ENCODE data around the gene MRRF.

Gene MRRF

DNA sequence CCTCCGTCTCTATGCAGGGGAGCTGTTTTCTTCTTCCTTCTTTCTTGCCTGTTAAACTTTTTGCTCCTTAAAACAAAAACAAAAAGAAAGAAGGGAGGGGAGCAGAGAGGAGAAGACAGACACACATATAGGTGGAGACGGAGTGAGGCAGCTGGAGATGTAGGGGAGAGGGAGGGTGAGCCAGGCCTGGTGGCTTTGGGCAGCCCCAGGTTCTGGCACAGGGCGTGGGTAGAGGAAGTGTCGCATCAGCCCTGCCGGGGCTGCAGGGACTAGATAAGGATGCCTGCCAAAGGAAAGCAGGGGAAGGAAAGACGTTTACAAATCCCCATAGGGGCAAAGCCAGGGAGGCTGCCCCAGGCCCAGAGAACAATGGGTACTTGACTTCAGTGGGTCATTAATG, 67.4 kb downstream of the MRRF start:
- no peak for DNase-seq (ENCODE audit: low read depth in 2 of 2)

DNA sequence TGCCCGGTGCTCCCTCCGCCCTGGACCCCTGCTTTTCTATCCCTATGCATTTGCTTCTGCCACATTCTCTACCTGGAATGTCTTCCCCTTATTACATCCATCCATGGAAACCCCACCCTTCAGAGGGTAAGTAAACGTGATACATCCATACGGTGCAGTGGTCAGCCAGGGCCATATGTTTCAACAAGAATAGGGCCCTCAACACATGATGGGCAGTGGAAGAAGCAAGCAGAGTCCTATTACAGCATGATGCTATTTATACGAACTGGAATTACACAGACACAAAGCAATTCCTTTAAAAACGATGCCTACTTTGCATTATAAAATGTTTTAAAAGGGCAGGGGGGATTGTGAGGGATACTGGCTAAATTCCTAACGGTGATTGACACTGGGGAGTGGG, 68.0 kb downstream of the MRRF start:
- no peak for DNase-seq (ENCODE audit: low read depth in 2 of 2)

DNA sequence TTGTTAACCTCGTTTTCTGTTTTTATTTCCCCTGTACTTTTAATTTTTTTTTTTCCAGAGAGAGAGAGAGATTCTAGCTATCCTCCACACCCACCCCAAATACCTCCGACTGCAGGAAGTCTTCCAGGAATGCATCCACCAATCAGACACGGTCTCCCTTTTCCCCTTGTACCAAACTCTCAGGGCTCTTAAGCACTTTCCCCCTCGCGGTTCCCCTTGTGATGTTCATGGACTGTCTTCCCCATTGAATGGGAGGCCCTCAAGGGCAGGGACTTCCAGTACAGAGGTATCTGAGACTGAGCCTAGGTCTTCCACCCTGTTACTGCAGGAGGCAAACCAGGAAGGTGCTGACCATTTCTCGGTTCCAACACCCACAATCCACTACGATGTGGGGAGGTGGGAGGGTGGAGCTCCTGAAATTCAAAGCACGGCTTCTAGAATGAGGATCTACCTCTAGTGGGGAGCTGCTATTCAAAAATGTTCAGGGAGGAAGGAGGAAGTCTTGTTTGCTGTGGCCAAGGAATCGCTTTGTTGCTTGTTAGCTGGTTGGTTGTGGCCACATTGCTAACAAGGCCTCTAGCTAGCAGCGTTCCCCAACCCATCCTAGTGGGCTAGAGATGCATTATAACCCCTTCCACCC, 68.6 kb downstream of the MRRF start:
- no peak for DNase-seq (ENCODE audit: low read depth in 2 of 2)

DNA sequence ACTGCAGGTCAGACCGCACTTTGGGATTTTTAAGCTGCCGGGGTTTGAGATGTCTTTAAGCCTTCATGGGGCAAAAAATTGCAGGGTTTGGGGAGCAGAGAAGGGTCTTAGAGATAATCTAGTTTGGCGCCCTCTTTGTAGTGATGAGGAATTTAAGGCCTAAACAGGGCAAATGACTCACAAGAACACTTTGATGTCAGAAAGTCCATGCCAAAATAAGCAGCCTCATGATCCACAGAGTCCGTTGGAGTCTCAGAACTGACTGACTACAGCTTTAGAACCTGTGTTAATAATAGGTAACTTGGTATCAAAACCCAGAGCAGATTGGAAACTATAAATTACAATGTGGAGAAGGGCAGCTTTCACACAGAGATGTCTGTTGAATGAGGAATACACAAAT, 70.2 kb downstream of the MRRF start:
- DNase-seq (ENCODE audit: low read depth in 2 of 2) = no peak

DNA sequence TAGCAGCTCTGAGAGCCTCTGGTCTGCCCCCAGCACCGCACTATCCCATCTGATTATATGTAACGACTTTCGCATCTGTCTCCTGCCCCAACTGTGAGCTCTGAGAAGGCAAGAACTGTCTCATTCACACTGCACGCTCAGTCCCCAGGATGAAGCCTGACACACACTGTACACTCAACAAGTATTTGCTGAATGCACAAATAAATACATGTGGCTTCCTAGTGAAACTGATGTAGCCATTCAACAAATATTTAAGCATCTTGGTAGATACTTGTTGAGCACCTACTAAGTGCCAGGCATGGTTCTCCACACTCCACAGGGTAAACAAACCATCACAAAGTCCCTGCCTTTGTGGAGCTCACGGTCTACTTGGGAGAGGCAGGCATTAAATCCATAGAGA, 71.5 kb downstream of the MRRF start:
- no peak for DNase-seq (ENCODE audit: low read depth in 2 of 2)

DNA sequence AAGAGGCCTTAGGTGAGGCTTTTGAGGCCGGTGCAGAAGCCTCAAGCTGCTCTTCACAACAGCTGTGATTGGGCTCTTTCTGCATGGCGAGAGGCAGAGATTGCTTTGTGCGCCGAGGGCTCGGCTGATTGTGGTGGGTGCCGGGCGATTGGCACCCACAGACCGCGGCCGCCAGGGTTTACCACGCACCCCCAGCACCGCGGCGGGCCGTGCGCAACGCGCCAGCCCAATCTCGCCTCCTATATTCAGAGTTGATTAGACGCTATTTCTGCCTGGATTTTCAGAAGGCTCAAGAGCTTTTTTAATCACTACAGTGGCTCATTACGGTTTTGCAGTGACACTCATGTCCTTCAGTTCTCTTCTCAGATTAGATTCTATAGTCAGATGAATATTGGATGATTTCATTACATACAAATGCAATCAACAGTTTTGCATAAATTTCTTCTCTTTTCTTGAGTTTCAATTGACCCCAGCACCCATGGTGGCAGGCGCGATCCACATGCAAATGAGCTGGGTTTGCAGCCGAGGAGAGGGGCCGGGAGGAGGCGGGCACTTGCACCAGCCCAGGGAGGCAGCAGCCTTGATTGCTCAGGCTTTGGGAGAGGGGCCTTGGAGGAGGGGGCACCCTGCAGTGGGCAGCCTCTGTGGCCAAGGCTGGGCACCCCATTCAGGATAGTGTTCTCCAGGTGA, 72.3 kb downstream of the MRRF start:
- no peak for DNase-seq (ENCODE audit: low read depth in 2 of 2)

DNA sequence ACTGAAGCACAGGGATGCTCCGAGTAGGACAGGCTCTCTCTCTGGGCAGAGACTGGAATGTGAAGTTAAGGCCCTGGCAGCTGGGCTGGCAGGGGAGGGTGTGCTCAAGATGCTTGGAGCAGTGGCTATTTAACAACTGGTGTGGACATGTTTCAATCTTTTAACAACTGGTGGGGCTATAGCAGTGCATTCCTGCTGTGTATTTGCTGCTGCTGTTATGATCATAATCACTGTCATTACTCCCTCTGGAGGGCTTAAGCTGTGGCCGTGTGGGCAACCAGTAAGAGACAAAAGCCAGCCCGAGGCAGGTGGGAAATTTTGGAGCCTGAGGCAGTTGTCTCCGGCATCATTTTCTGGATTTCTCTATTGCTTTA, 72.9 kb downstream of the MRRF start:
- no peak for DNase-seq (ENCODE audit: low read depth in 2 of 2)

DNA sequence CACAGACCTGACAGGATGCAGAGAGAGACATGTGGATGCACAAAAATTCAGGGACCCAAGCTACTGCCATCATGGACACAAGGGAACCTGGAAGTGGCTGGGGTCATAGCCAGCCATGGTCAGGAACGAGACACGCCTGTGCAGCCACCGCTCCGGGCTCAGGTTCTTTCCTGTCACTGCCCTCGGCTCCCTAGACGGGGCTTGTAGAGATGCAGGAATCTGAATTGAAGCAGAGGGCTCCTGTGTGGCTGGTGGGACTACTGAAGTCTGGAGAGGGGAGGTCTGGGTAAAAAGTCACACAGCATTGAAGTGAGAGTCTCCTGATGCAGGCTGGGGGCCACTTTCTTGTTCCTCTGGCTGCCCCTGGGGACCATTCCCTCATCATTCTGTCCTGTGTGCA, 73.9 kb downstream of the MRRF start:
- no peak for DNase-seq (ENCODE audit: low read depth in 2 of 2)

DNA sequence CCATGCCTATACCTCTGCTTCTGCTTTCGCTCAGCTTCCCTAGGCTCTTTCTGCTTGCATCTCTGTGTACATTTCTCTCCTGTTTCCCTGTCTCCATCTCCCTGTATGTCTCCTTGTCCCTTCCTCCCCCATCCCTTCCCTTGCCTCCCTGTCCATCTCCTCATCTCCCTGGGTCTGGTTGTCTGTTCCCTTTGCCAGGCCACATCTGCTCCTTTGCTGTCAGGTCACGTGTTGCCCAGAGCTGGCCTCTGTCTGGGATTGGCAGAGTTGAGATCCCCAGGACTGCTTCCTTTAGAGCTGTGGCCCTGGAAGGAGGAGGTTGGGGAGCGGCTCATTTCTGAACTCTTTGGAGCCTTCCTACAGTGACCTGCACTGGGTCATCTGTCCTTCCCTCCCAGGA, 74.3 kb downstream of the MRRF start:
- no peak for DNase-seq (ENCODE audit: low read depth in 2 of 2)

DNA sequence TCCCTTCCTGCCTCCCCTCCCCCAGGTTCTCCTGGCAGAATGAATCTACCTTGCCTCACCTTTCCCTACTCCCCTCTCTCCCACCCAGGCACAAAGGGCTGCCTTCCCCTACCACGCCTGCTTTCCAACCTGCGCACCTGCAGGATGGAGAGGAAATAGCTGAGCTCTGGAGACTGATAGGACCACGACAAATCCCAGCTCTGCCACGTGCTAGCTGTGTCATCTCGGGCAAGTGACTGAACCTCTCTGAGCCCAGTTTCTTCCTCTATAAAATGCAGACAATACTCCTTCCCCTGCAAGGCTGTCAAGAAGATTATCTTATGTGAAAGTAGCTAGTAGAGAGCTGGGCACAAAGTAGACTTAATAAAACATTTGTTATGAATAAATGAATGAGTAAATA, 74.9 kb downstream of the MRRF start:
- no peak for DNase-seq (ENCODE audit: low read depth in 2 of 2)

DNA sequence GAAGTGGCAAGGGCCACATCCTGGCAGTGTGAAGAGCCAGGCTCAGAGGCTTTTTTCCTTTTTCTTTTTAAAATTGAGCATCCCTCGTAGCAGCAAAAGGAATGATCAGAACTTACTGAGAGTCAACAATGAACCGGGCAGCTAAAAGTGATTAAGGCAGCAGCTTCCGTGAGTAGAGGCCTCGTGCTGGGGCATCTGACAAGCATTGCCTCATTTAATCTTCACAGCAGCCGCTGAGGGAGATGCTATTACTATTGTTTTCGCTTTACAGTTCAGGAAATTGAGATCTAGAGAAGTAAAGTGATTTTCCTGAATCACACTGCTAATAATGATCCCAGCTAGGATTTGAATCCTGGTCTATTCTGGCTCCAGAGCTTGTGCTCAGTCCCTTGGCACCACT, 75.5 kb downstream of the MRRF start:
- DNase-seq (ENCODE audit: low read depth in 2 of 2) = no peak

DNA sequence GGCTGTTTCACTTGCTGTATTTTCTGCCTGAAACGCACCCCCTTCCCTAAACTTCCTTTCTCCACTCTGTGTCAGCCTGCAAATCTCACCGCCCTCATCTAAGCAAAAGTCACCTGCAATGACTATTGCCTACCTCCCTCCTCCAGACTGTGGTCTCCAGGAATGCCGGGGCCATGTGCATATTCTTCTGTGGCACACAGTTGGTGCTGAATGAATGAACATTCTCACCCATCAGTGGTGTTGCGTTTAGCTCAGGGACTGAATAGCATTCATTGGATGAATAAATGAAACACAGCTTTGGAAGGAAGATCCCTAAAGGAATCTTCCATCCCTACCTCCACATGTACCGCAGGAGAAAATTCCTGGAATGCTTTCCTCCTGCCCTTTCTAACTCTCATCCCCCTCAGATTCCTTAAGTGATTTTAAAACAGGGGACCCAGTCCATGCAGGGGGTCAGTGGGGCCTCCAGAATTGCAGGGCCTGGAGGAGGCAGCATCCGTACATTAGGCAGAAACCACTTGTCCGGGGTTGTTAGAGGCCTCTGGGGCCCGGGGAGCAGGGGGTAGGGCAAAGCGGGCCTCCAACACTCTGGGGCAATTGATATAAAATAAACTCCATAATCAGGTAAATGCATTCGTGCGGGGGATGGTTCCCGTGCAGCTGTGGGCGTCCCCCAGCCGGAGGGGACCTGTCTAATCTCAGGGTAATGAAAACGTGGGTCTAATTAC, 77.8 kb downstream of the MRRF start:
- DNase-seq (ENCODE audit: low read depth in 2 of 2) = no peak

DNA sequence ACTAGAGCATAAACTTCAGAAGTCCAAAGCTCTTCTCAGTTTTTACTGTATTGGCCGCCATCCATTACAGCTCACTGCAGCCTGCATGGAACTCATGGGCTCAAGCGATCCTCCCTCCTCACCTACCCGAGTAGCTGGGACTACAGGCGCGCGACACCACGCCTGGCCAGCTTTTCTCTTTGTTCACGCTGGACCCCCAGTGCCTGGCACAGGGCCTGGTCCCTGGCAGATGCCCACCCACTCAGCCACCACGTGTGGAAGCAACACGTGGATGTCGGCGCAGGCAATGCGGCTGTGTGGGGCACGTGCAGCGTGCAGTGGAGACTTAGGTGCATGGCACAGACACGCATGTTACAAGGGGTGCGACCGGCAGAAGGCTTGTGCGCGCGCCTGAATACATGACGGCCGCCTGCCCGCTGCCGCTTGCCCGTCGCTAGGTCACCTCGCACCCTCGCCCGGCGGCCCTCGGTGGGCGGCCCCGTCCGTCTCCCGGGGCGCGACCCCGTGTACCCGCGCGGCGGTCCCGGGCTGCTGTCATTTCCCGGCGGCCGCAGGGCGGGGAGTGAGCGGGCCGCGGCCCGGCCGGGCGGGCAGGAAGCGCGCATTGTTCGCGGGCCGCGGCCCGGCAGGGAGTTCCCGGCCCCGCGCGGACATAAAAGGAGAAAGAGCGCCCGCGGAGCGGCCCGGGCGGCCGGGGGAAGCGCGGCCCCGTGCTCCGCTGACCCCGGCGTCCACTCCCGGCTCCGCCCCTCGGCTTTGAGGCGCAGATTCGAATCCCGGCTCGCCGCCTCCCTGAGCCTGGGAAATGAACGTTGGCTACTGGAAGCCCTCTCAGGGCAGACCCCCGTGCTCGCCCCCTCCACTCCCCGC, 82.0 kb downstream of the MRRF start:
- no peak for DNase-seq (ENCODE audit: low read depth in 2 of 2)

DNA sequence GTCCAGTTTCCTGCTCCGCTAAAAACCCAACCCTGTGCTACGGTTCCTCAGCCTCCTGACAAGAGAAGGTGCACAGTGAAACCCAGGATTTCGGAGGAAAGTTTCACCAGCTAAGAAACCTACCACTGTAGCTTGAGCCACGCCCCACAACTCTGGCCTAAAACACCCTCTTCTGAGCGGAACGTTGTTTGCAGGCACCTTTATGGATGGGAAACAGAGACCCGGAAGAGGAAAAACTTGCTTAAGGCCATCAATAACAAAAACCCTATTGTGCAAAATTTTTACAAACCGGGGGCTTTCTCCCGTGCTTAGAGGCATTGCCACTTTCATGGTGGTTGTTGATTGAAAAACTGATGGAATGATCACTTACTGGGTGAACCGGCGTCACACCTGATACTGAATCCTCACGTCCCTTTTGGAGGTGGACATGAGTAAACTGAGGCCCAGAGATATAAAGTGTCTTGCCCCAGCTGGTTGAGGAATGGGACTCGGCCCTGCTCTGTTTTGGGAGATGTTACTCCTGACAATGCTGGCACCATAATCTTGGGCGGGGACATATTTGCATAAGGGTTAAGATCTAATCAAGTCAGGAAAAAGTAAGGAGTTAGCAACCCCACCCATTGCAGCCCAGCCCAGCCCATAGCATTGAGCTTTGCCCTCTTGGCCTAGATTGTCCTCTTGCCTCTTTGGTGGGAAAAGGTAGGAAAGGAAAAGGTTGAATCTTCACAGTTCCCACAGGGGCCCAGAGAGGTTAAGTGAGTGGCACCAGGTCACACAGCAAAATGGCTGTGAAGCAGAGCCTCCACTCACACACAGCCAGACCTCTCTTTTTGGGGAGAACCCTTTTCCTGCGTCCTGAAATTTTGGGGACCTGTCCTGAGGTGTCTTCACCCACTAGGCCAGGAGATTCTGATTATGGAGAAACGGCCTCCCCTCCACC, 82.9 kb downstream of the MRRF start:
- DNase-seq (ENCODE audit: low read depth in 2 of 2) = no peak

DNA sequence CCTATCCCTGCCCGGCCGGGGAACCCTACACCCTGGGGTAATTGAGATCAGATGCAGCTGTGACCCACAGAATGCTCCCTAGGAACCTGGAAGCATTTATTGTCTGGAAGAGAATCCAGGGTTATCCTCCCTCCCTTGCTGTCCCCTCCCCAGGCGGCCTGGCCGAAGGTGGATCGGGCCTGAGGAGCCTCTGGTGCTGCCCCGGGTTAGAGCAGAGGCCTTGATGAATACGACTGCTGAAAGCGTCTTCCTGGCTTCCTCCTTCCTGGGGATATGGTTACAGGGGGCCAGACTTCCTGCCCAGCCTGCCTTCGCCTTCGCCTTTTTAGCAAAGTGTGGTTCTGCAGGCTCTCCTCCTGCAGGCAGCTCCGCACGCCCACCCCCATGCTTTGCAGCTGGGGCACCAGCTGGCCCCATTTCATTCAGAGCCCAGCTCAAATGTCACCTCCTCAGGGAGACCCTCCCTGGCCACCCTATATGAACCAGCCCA, 83.7 kb downstream of the MRRF start:
- no peak for DNase-seq (ENCODE audit: low read depth in 2 of 2)

DNA sequence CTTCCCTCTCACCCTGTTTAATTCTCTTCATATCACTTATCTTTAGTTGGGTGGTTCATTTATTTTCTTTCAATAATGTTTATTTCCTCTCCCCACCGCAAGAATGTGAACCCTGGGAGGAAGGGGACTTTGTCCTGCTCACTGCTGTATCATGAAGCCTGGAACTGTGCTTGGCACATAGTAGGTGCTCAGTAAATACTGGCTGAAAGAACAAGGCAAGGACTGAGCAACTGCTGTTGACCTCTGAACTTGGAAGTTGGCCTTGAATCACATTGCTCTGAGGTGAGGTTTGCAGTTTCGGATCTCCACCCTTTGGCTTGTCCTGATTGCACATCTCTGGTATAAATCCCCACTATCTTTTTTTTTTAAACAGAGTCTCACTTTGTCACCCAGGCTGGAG, 84.1 kb downstream of the MRRF start:
- DNase-seq (ENCODE audit: low read depth in 2 of 2) = no peak

DNA sequence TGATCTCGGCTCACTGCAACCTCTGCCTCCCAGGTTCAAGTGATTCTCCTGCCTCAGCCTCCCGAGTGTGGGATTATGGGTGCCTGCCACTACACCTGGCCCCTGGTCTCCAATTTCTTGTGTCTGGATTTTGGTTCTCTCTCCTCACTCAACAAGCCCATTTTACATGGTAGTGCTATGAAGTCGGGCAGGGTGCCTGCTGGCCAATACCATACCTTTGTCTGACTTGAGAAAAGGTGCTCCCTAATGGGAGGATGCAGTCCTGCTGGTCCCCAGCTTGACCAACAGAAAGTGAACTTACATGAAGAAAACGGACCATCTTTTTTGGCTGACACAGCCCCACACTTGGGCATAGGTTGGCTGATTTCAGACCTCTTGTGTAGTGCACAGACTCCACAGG, 84.5 kb downstream of the MRRF start:
- DNase-seq (ENCODE audit: low read depth in 2 of 2) = no peak

DNA sequence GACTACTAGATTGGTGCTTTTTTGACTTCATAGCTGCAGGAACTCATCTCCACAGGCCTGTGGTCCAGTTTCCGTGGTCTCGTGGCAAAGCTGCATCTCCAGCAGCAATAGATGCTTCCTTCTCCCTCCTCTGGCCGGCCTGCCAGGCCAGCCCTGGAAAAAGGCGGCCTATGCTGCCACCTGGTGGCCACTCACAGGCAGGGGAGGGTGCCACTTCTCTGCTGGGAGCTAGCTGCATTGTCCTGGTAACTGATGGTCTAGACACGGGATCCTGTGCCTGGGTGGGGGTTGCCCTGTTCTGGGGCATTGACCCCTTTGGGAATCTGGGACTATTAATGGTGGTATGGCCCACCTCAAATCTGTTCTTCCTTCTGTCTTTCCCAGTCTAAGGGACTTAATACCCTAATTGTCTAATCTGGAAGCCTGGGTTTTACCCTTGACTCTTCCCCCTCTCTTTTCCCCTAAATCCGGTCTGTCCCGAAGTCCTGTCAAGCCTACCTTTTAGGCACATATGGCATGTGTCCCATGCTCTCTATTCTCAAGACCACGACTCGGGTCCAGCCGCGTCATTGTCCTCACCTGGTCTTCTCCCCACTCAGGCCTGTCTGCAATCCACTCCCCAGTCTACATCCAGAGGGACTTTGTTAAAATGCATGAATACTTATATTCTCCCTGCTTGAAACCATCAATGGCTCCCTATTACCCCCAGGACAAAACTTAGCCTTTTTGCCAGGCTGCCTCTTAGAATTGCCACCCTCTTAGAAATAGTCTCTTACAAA, 86.1 kb downstream of the MRRF start:
- peak; percentile 57 to 59 for DNase-seq (ENCODE audit: low read depth in 2 of 2)

DNA sequence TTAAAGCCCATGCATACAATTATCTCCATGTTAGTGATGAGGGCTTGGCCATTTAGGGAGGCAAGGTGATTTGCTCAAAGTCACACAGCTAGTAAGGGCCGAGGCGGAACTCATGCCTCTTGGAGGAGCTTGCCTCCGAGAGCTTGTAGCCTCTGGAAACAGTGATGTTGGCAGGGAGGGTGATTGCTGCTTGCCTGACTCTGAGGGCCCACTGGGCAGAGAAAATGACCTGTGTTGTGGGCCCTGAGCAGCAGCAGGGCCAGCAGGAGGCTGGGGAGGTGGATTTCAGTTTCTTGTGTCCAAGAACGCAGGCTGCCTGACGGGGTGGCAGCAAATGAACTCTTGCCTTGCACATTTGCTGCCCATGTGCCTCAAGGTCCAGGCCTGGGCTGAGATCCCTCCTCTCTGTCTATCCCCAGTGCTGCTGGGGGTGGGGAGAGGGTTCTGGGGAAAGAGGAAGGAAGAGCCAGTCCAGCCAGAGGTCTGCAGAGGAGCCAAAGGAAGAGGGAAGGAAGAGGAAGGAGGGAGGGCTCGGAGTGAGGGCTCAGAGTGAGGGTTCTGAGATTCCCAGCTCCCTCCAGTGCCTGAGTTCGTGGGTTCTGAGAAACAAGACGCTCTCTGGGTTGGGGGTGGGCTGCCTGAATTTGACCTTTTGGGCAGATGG, 90.0 kb downstream of the MRRF start:
- DNase-seq (ENCODE audit: low read depth in 2 of 2) = no peak

Measured in stimulated activated CD8-positive, alpha-beta memory T cell treated with anti-CD3 and anti-CD28 coated beads, Interleukin-15, amount 100 ng/mL, for 48 hours (primary cell).